Muscle layer of colon (tissue), 2 donors: ENCODE results near the gene TTLL11.

ENCODE experiments used
- H3K27ac ChIP-seq: one replicate; pipeline ENCODE4 v1.7.0; 2013; ENCODE audit warnings: low read depth, mild to moderate bottlenecking, low read length, moderate library complexity
- H3K27me3 ChIP-seq, 2 donors: one replicate each; pipeline ENCODE4 v1.7.0; 2013; ENCODE audit warnings: low read length in 2 of 2, mild to moderate bottlenecking in 2 of 2; ENCODE audit not compliant: insufficient read depth in 2 of 2, control insufficient read depth in 1 of 2
- H3K36me3 ChIP-seq: one replicate; pipeline ENCODE4 v1.7.0; 2013; ENCODE audit warnings: mild to moderate bottlenecking, low read length; ENCODE audit not compliant: insufficient read depth
- H3K4me1 ChIP-seq: one replicate; pipeline ENCODE4 v1.7.0; 2013; ENCODE audit warnings: mild to moderate bottlenecking, low read length; ENCODE audit not compliant: insufficient read depth
- H3K4me3 ChIP-seq, 2 donors: one replicate each; pipeline ENCODE4 v1.7.0; 2013; ENCODE audit warnings: low read length in 2 of 2, low read depth in 1 of 2, mild to moderate bottlenecking in 1 of 2, moderate library complexity in 1 of 2
- H3K9ac ChIP-seq: one replicate; pipeline ENCODE4 v1.7.0; 2013; ENCODE audit warnings: low read length
- H3K9me3 ChIP-seq: one replicate; pipeline ENCODE4 v1.7.0; 2013; ENCODE audit warnings: mild to moderate bottlenecking, low read length
- donor health status: abdominal sarcoma.
- donor health status: Adenocarcinoma of cecum.

The TTLL11 gene

DNA sequence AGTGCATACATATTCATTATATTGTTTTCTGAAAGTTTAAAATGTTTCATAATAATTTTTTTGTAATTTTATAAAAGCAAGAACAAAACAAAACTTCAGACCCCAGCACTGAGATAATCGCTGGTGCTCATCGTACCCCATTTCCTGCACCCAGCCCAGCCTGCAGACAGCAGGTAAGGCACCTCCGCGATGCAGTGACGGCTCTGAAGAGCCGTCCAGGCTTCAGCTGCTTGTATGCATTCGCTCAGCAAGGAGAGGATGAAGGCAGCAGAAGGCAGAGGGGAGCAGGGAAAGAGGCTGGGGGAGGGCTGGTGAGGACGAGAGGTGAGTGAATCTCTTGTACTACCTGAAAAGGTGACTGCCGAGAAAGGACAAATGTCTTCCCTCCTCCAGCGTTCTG is 153.5 kb downstream of the TTLL11 start:
- H3K9ac ChIP-seq = no peak overlapping the region
- no peaks in the 10 kb centered on the region for H3K9me3 ChIP-seq
- H3K27me3 ChIP-seq = no peaks in the 10 kb centered on the region
- no peaks in the 10 kb centered on the region for H3K36me3 ChIP-seq
- no peaks in the 10 kb centered on the region for H3K4me1 ChIP-seq
- no peak overlapping the region for H3K4me3 ChIP-seq
- H3K27ac ChIP-seq = no peak overlapping the region

DNA sequence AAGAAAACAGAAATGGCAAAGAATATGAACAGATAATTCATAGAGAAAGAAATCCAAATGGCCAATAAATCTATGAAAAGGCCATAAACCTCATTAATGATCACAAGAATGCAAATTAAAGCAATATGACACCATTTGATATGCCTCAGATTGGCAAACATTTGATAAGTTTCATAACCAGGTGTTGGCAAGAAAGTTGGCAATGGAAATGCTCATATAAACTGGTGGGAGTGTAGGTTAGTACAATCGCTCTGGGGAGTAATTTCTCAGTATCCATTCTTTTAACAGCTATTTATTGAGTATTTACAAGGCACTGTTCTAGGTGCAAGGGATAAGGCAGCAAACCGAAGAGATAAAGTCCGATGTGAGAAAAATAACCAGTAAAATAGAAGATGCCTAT is 154.5 kb downstream of the TTLL11 start:
- H3K4me3 ChIP-seq = no peak overlapping the region
- H3K27ac ChIP-seq = no peak overlapping the region
- no peaks in the 10 kb centered on the region for H3K4me1 ChIP-seq
- no peaks in the 10 kb centered on the region for H3K9me3 ChIP-seq
- H3K27me3 ChIP-seq = no peaks in the 10 kb centered on the region
- no peaks in the 10 kb centered on the region for H3K36me3 ChIP-seq
- H3K9ac ChIP-seq = no peak overlapping the region

DNA sequence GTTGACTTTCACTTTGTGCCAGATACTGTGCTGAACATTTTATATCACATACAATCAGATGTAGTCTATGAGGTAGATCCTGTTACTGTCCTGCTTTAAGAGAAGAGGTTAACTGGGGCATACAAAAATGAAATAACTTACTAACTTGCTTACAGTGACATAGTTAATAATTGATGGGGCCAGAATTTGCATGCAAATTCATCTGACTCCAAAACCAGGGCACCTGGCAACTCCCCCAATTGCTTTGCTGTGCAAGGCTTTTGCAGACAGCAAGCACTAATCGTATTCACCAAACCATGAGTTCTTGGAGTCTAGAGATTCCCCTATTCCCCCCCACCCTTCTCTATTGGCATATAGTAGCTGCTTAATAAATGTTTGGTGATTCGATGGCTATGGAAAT is 155.9 kb downstream of the TTLL11 start:
- Histone ChIP-seq H3K9ac (no peak overlapping the region), H3K36me3 (no peaks in the 10 kb centered on the region)

DNA sequence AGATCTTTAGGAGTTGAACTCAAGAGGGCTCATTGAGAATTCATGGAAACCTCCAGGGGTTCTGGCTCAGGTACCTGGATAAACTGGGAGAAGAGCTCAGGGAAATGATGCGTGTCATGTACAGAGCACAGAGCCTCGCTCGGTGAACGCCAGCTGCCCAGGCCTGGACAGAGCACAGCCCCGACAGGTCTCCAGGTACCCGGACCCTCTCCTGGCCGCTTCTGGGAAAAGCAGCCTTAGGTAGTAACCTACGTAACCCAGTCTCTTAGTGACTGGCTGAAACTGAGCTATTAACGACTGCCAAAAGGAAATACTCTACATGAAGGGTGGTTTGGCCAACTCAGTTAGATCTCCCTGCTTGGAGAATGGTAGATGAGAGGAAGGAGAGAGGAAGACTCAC is 157.4 kb downstream of the TTLL11 start:
- Histone ChIP-seq H3K27me3 (no peaks in the 10 kb centered on the region), H3K27ac (no peak overlapping the region), H3K9ac (no peak overlapping the region), H3K9me3 (no peaks in the 10 kb centered on the region), H3K4me1 (no peaks in the 10 kb centered on the region), H3K36me3 (no peaks in the 10 kb centered on the region), H3K4me3 (no peak overlapping the region)

More for the DNA sequence above, 155.9 kb downstream of the TTLL11 start:
- no peak overlapping the region for H3K4me3 ChIP-seq
- H3K9me3 ChIP-seq = no peaks in the 10 kb centered on the region
- no peaks in the 10 kb centered on the region for H3K27me3 ChIP-seq
- H3K27ac ChIP-seq = no peak overlapping the region
- H3K4me1 ChIP-seq = no peaks in the 10 kb centered on the region

DNA sequence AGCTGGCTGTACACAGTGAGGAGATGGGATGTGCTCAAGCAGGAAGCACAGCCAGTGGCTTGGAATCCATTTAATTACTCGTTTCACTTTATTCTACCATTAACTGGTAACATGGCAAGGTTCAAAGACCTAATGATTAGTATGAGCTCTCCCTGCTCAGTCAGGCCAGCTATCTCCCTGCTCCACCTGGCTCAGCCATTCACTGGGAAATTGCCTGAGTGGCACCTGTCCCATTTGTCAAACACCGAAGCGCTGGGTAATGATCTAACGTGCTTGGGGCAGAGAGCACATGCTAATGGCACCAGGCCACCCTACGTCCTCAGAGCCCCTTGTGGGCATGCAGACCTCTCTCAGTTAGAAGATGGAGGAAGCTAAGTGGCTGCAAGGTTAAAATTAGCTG is 162.2 kb downstream of the TTLL11 start:
- no peaks in the 10 kb centered on the region for H3K4me1 ChIP-seq
- H3K36me3 ChIP-seq = peaks cover 4% of the 10 kb centered on the region
- no peak overlapping the region for H3K27ac ChIP-seq
- H3K4me3 ChIP-seq = no peak overlapping the region
- H3K9ac ChIP-seq = no peak overlapping the region
- no peaks in the 10 kb centered on the region for H3K9me3 ChIP-seq
- no peaks in the 10 kb centered on the region for H3K27me3 ChIP-seq

DNA sequence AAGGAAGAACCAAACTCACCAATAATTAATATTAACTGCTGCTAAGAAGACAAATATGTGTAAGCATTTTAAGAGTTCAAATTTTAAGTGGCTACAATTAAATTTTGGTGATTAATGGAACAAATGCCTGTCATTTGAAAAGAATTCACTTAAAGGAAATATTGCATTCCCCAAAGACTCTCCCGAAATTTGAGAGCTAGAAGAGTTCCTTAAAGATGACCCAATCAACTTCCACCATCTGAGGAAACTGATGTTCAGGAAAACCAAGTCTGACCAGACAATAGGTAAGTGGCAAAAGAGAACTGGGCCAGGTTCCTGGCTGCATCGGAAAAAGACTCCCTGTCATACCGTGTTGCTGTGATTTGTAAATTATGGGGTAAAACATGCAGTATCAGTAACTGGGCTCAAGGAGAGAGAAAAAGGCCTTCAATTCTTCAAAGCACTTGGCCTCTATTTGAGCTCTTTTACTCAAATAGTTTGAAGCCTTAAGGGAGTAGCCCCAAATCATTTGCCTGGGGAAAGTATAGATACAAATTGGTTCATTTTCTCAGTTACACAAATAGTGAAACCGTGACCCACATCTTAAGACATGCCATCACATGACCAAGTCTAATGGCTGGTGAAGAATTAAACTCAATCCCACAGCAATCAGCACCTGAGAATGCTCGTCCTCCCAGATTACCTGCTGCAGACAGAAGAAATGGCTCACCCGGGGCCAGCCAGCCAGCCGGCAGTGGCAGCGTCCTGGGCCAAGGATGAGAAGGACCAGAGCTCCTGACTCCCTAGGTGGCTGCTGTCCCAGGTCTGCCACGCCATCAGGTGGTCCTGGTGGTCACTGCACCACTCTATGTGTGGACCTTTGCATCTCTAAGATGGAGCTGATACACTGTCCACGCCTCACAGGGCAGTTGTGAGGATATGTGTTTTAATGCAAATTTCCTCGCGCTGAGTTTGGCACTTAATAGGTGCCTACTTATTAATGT is 162.9 kb downstream of the TTLL11 start:
- no peak overlapping the region for H3K9ac ChIP-seq

DNA sequence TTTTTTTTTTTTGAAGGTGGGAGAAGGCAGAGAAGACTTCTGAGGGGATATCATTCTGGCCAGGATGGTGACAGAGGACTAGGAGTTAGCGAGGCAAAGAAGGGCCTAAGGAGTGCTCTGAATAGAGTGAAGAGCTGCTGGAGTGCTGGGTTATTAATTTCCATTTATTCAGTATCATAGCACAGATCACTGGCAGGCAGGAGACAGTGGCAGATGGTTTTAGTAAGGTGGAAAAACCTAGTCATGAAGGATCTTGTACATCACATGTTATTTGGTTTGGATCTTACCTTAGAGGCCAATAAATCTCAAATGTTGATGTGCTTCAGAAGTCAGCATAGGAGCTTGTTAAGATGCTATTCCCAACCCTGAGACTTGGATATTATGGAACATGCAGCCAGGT is 165.5 kb downstream of the TTLL11 start:
- Histone ChIP-seq H3K4me1 (no peaks in the 10 kb centered on the region), H3K36me3 (peaks cover 4% of the 10 kb centered on the region), H3K27ac (no peak overlapping the region), H3K4me3 (no peak overlapping the region), H3K9ac (no peak overlapping the region), H3K27me3 (no peaks in the 10 kb centered on the region), H3K9me3 (no peaks in the 10 kb centered on the region)

More for the DNA sequence above, 162.9 kb downstream of the TTLL11 start:
- H3K4me3 ChIP-seq = no peak overlapping the region
- no peaks in the 10 kb centered on the region for H3K9me3 ChIP-seq
- no peaks in the 10 kb centered on the region for H3K27me3 ChIP-seq
- no peak overlapping the region for H3K27ac ChIP-seq
- H3K36me3 ChIP-seq = peaks cover 4% of the 10 kb centered on the region
- no peaks in the 10 kb centered on the region for H3K4me1 ChIP-seq

DNA sequence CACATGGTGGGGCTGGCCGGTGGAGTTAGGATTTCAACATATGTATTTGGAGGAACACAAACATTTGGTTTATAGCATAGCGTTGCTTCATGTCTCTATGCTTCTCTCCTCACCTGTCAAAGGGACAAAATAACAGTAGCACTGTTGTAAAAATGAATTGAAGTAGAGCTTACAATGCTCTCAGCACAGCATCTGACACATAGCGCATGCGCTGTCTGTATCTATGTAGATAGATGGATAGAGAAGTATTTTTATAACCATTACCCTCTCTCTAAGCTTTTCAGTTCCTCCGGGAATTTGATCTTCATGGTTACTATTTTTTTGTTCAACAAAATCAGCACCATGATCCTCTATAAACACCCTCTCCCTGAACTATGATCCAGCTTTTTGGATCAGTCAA is 166.0 kb downstream of the TTLL11 start:
- Histone ChIP-seq H3K27ac (no peak overlapping the region), H3K9ac (no peak overlapping the region), H3K36me3 (peaks cover 4% of the 10 kb centered on the region), H3K4me3 (no peak overlapping the region), H3K4me1 (no peaks in the 10 kb centered on the region), H3K27me3 (no peaks in the 10 kb centered on the region), H3K9me3 (no peaks in the 10 kb centered on the region)

DNA sequence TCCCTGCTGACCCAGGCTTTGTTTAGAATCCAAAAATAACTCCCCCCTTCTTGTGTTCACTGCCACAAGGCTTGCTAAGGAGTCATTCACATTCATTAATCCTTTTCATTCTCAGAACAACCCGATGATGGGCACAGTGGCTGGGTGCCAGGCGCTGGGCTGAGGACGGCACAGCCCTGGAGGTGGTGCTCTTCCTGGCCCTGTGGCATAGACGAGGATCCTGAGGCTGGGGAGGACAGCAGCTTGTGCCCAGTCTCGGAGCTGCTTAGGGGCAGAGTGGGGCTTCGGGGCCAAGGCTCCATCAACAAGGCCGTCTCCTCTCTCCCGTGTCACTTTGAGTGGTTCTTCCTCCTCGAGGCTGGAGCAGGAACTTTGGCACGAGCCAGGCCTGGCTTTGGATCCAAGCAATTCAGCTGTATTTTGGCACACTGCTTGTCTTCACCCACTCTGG is 166.7 kb downstream of the TTLL11 start:
- no peaks in the 10 kb centered on the region for H3K4me1 ChIP-seq
- no peaks in the 10 kb centered on the region for H3K9me3 ChIP-seq
- H3K36me3 ChIP-seq = peaks cover 4% of the 10 kb centered on the region
- H3K4me3 ChIP-seq = no peak overlapping the region
- H3K9ac ChIP-seq = no peak overlapping the region
- no peak overlapping the region for H3K27ac ChIP-seq
- H3K27me3 ChIP-seq = no peaks in the 10 kb centered on the region

DNA sequence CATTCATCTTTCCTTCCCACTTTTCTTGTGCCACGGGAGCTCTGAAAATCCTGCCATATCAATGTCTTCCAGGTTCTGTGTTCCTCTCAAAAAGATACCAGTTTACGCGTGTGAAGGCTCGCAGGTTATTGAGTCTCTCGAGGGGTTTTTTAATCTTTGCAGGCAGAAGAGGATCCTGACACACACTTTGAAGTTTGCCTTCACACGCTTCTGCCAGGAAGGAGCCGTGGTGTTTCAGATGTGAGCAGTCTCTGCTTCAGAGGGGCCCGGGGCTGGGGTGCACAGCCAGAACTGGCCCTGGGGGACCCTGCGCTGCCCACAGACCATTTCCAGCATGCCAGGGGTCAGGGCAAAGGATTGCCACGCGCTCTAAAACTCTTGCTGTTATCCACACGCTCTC is 167.2 kb downstream of the TTLL11 start:
- no peaks in the 10 kb centered on the region for H3K4me1 ChIP-seq
- H3K4me3 ChIP-seq = no peak overlapping the region
- H3K27me3 ChIP-seq = no peaks in the 10 kb centered on the region
- no peak overlapping the region for H3K9ac ChIP-seq
- peaks cover 4% of the 10 kb centered on the region for H3K36me3 ChIP-seq
- H3K27ac ChIP-seq = no peak overlapping the region
- H3K9me3 ChIP-seq = no peaks in the 10 kb centered on the region

DNA sequence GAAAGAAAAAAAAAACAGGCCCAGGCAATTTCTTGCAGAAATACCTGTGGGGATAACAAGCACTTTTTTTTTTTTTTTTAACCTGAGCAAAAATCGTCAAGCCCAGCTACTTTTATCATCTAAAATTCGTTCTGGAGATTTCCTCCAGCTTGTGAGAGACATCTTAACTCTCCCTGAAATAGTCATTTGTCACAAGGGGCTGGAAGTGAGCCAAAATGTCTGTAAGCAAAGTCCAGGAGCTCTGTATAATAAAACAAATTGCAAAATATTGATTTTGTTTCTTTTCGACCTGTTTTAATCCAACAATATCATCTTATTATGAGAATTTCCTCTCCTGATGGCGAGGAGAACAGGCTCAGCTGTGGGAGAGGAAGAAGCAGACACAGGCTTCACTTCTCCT is 168.4 kb downstream of the TTLL11 start:
- Histone ChIP-seq H3K4me3 (no peak overlapping the region), H3K36me3 (peaks cover 4% of the 10 kb centered on the region), H3K27ac (no peak overlapping the region), H3K9ac (no peak overlapping the region), H3K27me3 (no peaks in the 10 kb centered on the region), H3K9me3 (no peaks in the 10 kb centered on the region), H3K4me1 (no peaks in the 10 kb centered on the region)

DNA sequence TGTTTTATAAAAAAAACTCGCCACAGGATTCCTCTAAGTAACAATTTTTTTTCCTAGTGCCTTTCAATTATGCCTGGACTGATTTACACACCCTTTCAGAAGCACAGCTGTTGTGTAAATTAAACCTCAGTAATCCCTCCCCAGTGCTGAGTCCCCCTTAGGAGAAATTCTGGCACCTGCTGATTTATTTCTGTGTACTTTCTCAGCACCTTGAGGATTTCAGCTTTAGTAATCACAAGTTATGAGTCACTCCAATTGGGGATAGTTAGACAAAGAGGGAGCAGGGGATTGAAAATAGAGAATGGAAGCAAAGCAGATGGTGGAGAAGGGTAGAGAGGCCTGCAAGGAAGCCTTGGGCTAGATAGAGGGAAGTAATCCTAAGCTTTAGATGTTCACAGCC is 171.7 kb downstream of the TTLL11 start:
- H3K27me3 ChIP-seq = no peaks in the 10 kb centered on the region
- H3K27ac ChIP-seq = no peak overlapping the region
- no peak overlapping the region for H3K4me3 ChIP-seq
- H3K9ac ChIP-seq = no peak overlapping the region
- H3K9me3 ChIP-seq = no peaks in the 10 kb centered on the region
- H3K4me1 ChIP-seq = no peaks in the 10 kb centered on the region
- H3K36me3 ChIP-seq = peaks cover 4% of the 10 kb centered on the region
